Smooth muscle cell (in vitro differentiated cells): ENCODE data around the gene ACER1. TPM values are rescaled to one million over a fixed set of nuclear protein-coding genes. Genes with fewer than 3 reads are reported as not detected.

ENCODE experiments used
- DNase-seq: peaks from one replicate; lab custom pipeline; 2025; ENCODE audit not compliant: unreplicated experiment; lab: John Stamatoyannopoulos, UW
- H2AFZ ChIP-seq: fragments of 200-600 bp; sonication (generic); 2 replicates; pipeline ENCODE4 v1.6.0; 2016; ENCODE audit warnings: antibody characterized with exemption, low read depth, mild to moderate bottlenecking
- H3F3A ChIP-seq: fragments of 200-600 bp; sonication (generic); 2 replicates; pipeline ENCODE4 v1.6.0; 2017; ENCODE audit warnings: antibody characterized with exemption, low read depth
- H3K27ac ChIP-seq: fragments of 200-600 bp; sonication (generic); 2 replicates; pipeline ENCODE4 v1.5.1; 2016; ENCODE audit warnings: low read depth, mild to moderate bottlenecking
- H3K27me3 ChIP-seq: fragments of 200-600 bp; sonication (generic); 2 replicates; pipeline ENCODE4 v1.6.1; 2016; ENCODE audit warnings: low read depth, mild to moderate bottlenecking
- H3K36me3 ChIP-seq: fragments of 200-600 bp; sonication (generic); 2 replicates; pipeline ENCODE4 v1.5.1; 2016; ENCODE audit warnings: low read depth
- H3K4me1 ChIP-seq: fragments of 200-600 bp; sonication (generic); 2 replicates; pipeline ENCODE4 v1.5.1; 2016; ENCODE audit warnings: low read depth
- H3K4me2 ChIP-seq: fragments of 200-600 bp; sonication (generic); 2 replicates; pipeline ENCODE4 v1.6.0; 2016; ENCODE audit warnings: mild to moderate bottlenecking
- H3K4me3 ChIP-seq: fragments of 200-600 bp; sonication (generic); 2 replicates; pipeline ENCODE4 v1.5.1; 2016; ENCODE audit warnings: mild to moderate bottlenecking
- H3K79me2 ChIP-seq: fragments of 200-600 bp; sonication (generic); 2 replicates; pipeline ENCODE4 v1.6.0; 2016; ENCODE audit warnings: low read depth, mild to moderate bottlenecking
- H3K9ac ChIP-seq: fragments of 200-600 bp; sonication (generic); 2 replicates; pipeline ENCODE4 v1.6.0; 2016; ENCODE audit warnings: low read depth
- H3K9me3 ChIP-seq: fragments of 200-600 bp; sonication (generic); replicated peaks from 2 replicates; pipeline ENCODE4 v1.5.1; 2016; ENCODE audit warnings: low read depth
- H4K20me1 ChIP-seq: fragments of 200-600 bp; sonication (generic); 2 replicates; pipeline ENCODE4 v1.6.0; 2016; ENCODE audit warnings: low read depth
- CTCF ChIP-seq: fragments of 200-600 bp; sonication (generic); IDR thresholded peaks from 2 replicates; pipeline ENCODE4 v1.5.1; 2017; ENCODE audit warnings: borderline replicate concordance, mild to moderate bottlenecking, antibody characterized with exemption; ENCODE audit not compliant: insufficient read depth, poor library complexity, severe bottlenecking
- WGBS: methylation state at CpG from one replicate; pipeline ENCODE4 v1.1.7; 2016; ENCODE audit warnings: low lambda C conversion rate; 5-methylcytosine and 5-hydroxymethylcytosine counted together
- polyA plus RNA-seq: library from polyadenylated mRNA; unstranded; fragments of >200 nt; fragmentation: Nextera tagmentation; extraction: Ambion mirVana; gene quantifications from 2 replicates; pipeline ENCODE4 v1.2.1, GENCODE V29; 2016
- total RNA-seq: library from RNA; depleted of rRNA; stranded (reverse); fragments of >200 nt; gene quantifications from 2 replicates; pipeline ENCODE4 v1.2.3, GENCODE V29; 2014

Gene ACER1
- total and polyA plus RNA-seq, 2 experiments from 2014 or later: not detected

GRCh38 chr19:6312018-6312417 is 21.4 kb downstream of the ACER1 start:
- Histone ChIP-seq H2AFZ (no peak overlapping the region), H3K9ac (no peak overlapping the region), H3K27ac (no peak overlapping the region), H3K36me3 (no peaks in the 10 kb centered on the region), H3K4me1 (no peaks in the 10 kb centered on the region), H3F3A (no peaks in the 10 kb centered on the region), H3K9me3 (no peaks in the 10 kb centered on the region), H3K4me3 (no peak overlapping the region), H3K4me2 (no peak overlapping the region), H3K27me3 (no peaks in the 10 kb centered on the region), H3K79me2 (no peaks in the 10 kb centered on the region), H4K20me1 (no peaks in the 10 kb centered on the region)
- 64% methylated on average over 9 of the region's 9 CpGs for WGBS
- DNase-seq: no peak
- no peak for TF ChIP-seq CTCF

- Histone ChIP-seq H3K4me1 (no peaks in the 10 kb centered on the region), H3K9me3 (no peaks in the 10 kb centered on the region), H3K4me3 (no peak overlapping the region), H3K36me3 (no peaks in the 10 kb centered on the region), H3F3A (no peaks in the 10 kb centered on the region), H3K27ac (no peak overlapping the region), H4K20me1 (no peaks in the 10 kb centered on the region), H2AFZ (no peak overlapping the region), H3K27me3 (no peaks in the 10 kb centered on the region), H3K9ac (no peak overlapping the region), H3K79me2 (no peaks in the 10 kb centered on the region), H3K4me2 (no peak overlapping the region)
- no peak for DNase-seq
- WGBS: 84% methylated on average over 5 of the region's 5 CpGs
- TF ChIP-seq CTCF: no peak
Observed at GRCh38 chr19:6298413-6298812, 35.0 kb downstream of the ACER1 start.

GRCh38 chr19:6297202-6297601 is 36.2 kb downstream of the ACER1 start:
- Histone ChIP-seq H3K4me1 (no peaks in the 10 kb centered on the region), H3K27ac (no peak overlapping the region), H3K4me2 (no peak overlapping the region), H3F3A (no peaks in the 10 kb centered on the region), H3K36me3 (no peaks in the 10 kb centered on the region), H4K20me1 (no peaks in the 10 kb centered on the region), H3K4me3 (no peak overlapping the region), H3K27me3 (no peaks in the 10 kb centered on the region), H3K79me2 (no peaks in the 10 kb centered on the region), H3K9ac (no peak overlapping the region), H3K9me3 (no peaks in the 10 kb centered on the region), H2AFZ (no peak overlapping the region)
- no peak for TF ChIP-seq CTCF
- DNase-seq: no peak
- 83% methylated on average over 6 of the region's 6 CpGs for WGBS

GRCh38 chr19:6292006-6292405 is 41.4 kb downstream of the ACER1 start:
- DNase-seq: no peak
- Histone ChIP-seq H4K20me1 (no peaks in the 10 kb centered on the region), H3K27me3 (no peaks in the 10 kb centered on the region), H3K36me3 (no peaks in the 10 kb centered on the region), H3K79me2 (no peaks in the 10 kb centered on the region), H3K9ac (no peak overlapping the region), H3K4me2 (no peak overlapping the region), H3F3A (no peaks in the 10 kb centered on the region), H3K27ac (no peak overlapping the region), H3K4me1 (no peaks in the 10 kb centered on the region), H3K9me3 (no peaks in the 10 kb centered on the region), H3K4me3 (no peak overlapping the region), H2AFZ (no peak overlapping the region)
- no peak for TF ChIP-seq CTCF
- 67% methylated on average over 4 of the region's 4 CpGs for WGBS
